Muscle layer of colon (tissue), 2 donors: ENCODE data around the gene LPCAT4.
A peak's percentile ranks its signal among the peaks of the same experiment; 100 is the strongest.
"Not testable (repeated sequence)": the region's sequence is repeated elsewhere in the genome, so short reads cannot be mapped to it uniquely, and the experiment has no call there.

Experiments used
- H3K27ac ChIP-seq: one replicate; pipeline ENCODE4 v1.7.0; 2013; ENCODE audit warnings: low read depth, mild to moderate bottlenecking, low read length, moderate library complexity
- H3K27me3 ChIP-seq, 2 donors: one replicate each; pipeline ENCODE4 v1.7.0; 2013; ENCODE audit warnings: low read length in 2 of 2, mild to moderate bottlenecking in 2 of 2; ENCODE audit not compliant: insufficient read depth in 2 of 2, control insufficient read depth in 1 of 2
- H3K36me3 ChIP-seq: one replicate; pipeline ENCODE4 v1.7.0; 2013; ENCODE audit warnings: mild to moderate bottlenecking, low read length; ENCODE audit not compliant: insufficient read depth
- H3K4me1 ChIP-seq: one replicate; pipeline ENCODE4 v1.7.0; 2013; ENCODE audit warnings: mild to moderate bottlenecking, low read length; ENCODE audit not compliant: insufficient read depth
- H3K4me3 ChIP-seq, 2 donors: one replicate each; pipeline ENCODE4 v1.7.0; 2013; ENCODE audit warnings: low read length in 2 of 2, low read depth in 1 of 2, mild to moderate bottlenecking in 1 of 2, moderate library complexity in 1 of 2
- H3K9ac ChIP-seq: one replicate; pipeline ENCODE4 v1.7.0; 2013; ENCODE audit warnings: low read length
- H3K9me3 ChIP-seq: one replicate; pipeline ENCODE4 v1.7.0; 2013; ENCODE audit warnings: mild to moderate bottlenecking, low read length
- donor health status: abdominal sarcoma.
- donor health status: Adenocarcinoma of cecum.

The LPCAT4 gene, protein sequence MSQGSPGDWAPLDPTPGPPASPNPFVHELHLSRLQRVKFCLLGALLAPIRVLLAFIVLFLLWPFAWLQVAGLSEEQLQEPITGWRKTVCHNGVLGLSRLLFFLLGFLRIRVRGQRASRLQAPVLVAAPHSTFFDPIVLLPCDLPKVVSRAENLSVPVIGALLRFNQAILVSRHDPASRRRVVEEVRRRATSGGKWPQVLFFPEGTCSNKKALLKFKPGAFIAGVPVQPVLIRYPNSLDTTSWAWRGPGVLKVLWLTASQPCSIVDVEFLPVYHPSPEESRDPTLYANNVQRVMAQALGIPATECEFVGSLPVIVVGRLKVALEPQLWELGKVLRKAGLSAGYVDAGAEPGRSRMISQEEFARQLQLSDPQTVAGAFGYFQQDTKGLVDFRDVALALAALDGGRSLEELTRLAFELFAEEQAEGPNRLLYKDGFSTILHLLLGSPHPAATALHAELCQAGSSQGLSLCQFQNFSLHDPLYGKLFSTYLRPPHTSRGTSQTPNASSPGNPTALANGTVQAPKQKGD

DNA sequence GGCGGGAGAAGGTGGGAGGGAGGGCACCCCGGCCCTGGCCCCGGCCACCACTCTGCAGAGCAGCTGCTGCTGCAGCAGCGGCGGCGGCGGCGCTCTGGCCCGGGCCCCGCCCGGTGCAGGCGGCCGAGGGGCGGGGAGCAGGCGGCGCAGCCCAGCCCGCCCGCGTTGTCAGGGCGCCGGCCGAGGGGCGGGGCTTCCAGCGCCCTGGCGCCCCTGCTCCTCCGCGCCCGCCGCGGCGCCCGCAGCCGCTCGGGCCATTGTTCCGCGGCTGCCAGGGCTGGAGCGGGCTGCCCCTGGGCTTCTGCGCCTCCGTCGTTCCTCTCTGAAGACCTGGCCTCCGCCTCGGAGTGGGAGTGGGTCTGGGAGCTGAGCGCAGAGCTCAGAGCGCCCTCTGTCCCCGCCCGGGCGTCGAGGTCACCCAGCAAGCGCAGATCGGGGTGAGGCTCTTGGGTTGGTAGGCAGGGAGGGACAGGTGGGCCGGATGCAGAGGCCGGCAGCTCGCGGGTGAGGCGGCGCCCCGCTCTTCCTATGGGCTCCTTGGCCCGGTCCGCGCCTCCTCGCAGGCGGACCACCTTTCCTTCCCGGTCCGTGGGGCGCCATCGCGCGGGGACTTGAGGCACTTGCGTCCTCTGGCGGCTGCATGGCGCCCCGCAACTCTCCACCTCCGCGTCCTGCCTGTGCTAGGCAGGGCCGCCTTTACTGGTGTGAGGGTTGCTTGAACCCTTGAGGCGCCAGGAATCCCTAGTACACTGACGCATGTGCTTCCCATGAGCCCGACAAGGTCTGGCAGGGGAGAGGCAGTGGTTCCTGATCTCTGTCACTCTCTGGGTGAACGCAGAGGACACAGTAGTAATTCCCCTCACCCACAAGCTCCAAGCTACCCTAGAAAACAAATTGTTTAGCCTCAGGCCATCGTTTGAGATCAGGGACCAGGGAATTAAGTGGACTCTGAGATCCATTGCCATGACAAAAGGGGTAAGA is at the start of gene LPCAT4:
TSS of gene LPCAT4 (minus strand) at position 96 of the 981 bp plus-strand sequence. CDS start 96 bp downstream, outside the sequence.
- no peaks in the 10 kb centered on the region for H3K9me3 ChIP-seq
- peak within 1 kb of the TSS; percentile 53 for H3K9ac ChIP-seq
- H3K27me3 ChIP-seq, result no peaks in the 10 kb centered on the region
- H3K4me3 ChIP-seq, result peak within 1 kb of the TSS; percentile 83 to 94
- H3K36me3 ChIP-seq, result peaks cover 5% of the 10 kb centered on the region
- peaks cover 18% of the 10 kb centered on the region for H3K4me1 ChIP-seq
- H3K27ac ChIP-seq, result peak within 1 kb of the TSS; percentile 100

DNA sequence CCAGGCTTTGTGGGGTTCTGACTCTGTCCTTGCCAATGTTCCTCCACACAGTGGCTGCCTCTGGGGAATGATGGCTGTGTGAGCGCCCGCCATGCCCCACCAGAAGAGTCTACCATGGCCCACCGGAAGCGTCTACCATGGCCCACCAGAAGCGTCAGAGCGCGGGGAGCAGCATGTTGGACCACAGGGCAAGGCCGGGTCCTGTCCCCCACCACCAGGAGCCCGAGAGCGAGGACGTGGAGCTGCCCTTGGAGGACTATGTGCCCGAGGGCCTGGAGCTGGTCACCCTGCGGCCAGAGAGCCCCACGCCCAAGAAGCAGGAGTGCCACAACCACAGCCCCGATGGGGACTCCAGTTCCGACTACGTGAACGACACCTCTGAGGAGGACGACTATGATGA is 42.5 kb upstream of the LPCAT4 start:
- not testable (repeated sequence) for H3K36me3 ChIP-seq, H3K27ac ChIP-seq, H3K27me3 ChIP-seq, H3K4me1 ChIP-seq, H3K4me3 ChIP-seq, H3K9ac ChIP-seq, H3K9me3 ChIP-seq

DNA sequence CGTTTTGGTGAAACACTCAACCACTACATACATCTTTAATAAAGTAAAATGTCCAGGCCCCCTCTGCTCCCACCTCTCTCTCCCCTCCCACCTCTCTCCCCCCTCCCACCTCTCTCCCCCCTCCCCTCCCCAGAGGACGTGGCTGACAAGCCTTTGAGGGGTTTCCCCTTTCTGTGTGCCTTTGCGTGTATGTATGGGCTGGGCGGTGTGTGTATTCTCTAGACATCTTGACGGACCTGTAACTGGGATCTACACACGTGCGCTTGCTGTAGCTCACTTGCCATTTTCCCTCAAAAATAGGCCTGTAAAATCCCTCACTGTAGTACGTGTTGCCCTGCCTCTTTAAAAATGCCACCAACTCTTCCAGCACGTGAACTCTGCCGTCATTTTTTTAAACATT is 42.0 kb upstream of the LPCAT4 start:
- not testable (repeated sequence) for H3K27me3 ChIP-seq, H3K4me3 ChIP-seq, H3K4me1 ChIP-seq, H3K9ac ChIP-seq, H3K9me3 ChIP-seq, H3K27ac ChIP-seq, H3K36me3 ChIP-seq

DNA sequence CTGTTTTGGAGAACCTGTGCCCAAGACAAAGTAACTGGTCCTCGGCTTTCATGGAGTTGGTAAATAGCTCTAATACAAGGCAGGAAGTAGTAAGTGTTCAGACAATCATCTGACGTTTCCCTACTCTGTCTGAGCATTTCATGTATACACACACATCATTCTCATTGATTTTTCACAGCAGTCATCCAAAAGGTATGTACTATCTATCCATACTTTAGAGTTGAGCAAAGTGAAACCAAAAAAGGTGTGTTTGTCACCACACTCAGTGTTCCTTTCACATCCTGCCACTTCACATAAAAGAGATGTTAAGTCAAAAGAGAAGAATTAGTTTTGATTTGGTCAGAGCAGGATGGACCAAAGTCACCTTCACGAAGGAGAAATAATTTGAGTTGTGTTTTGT is 36.9 kb upstream of the LPCAT4 start:
- not testable (repeated sequence) for H3K36me3 ChIP-seq, H3K27ac ChIP-seq, H3K4me1 ChIP-seq, H3K27me3 ChIP-seq, H3K9me3 ChIP-seq, H3K4me3 ChIP-seq, H3K9ac ChIP-seq

DNA sequence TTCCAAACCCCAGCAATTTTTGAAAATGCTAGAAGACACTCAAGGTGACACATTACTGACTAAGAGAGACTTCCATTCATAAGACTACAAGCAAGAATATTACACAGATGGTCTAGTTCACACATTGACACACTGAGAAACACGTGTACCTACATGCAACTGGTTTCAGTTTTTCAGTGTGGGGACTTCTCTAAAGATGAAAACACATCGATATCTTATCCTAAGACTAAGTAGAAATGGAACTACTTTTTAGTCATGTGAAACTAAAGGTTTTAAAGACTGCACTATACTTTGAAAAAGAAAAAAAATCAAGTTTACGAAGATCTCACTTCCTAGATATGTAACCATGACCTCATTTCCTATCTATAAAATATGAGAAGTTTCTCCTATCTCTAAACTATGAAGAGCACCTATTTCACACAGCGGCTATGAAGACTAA is 36.2 kb upstream of the LPCAT4 start:
- H3K9ac ChIP-seq, H3K9me3 ChIP-seq, H3K27me3 ChIP-seq, H3K4me1 ChIP-seq, H3K4me3 ChIP-seq, H3K36me3 ChIP-seq, H3K27ac ChIP-seq: not testable (repeated sequence)

DNA sequence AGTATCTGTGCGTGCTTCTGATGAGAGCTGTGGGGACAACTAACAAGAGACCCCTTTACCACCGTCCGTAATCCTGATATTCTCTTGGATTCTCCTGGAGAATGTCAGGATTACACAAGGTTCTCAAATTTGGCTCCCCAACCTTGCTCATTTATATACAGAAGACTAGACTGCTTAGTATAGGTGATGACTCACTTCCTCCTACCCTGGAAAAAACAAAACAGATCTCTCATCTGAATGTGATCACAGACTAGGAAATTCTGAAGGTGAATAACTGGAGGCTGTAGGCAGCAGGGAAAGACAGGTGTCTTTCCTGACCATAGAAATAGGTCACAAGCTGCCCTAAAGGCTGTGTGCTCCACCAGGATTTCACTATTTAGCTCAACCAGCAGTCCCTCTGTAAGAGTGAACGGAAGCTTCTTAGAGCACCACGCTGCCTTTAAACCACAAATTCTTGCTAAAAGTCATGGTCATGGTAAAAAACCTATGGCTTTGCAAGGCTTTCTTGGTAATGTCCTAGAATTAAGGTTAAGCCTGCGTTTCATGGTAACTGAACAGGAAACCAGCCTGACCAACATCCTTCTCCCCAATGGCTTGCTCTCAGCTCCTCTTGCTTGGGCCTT is 30.8 kb upstream of the LPCAT4 start:
- not testable (repeated sequence) for H3K9ac ChIP-seq, H3K4me3 ChIP-seq, H3K27me3 ChIP-seq, H3K9me3 ChIP-seq, H3K4me1 ChIP-seq, H3K27ac ChIP-seq, H3K36me3 ChIP-seq

DNA sequence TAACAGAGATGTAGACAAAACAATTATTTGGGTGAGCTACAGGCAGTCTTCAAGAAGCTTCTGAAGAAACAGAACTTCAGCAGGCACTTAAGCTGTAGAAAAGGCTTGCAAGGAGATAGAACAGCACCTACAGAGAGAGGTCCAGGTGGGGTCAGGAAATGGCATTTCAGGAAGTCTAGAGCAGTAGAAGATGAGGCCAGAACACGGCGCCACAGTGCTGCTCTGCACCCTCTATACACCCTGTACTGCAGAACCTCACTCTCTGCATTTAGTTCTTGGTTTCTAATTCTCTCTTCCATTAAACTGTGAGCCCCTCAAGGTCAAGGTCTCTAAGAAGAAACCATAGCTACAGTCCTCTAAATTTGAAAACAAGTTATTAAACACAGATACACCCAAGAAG is 26.0 kb upstream of the LPCAT4 start:
- not testable (repeated sequence) for H3K27me3 ChIP-seq, H3K4me3 ChIP-seq, H3K9ac ChIP-seq, H3K9me3 ChIP-seq, H3K4me1 ChIP-seq, H3K27ac ChIP-seq, H3K36me3 ChIP-seq

DNA sequence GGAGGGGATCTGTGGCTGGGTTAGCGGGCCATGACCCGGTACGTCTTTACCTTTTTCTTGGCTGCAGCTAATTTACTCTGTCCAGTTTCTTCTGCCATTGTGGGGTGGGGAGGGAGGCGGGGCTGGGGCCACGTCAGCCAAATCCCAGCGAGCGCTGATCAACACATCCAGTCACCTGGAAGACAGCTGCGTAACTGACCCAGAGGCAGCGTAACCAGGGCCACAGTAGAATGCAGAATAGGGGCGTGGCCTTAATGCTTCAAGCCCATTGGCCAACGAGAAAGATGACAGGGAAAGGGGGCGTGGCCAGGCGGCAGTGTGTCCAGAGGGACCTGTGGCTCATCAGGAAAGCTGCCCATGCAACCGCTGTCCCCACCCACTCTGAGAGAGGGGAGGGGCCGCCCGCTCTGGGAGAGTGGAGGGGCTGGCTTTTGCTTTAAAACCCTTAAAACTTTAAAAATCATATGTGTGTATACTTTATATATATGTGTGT is 22.6 kb upstream of the LPCAT4 start:
- not testable (repeated sequence) for H3K9ac ChIP-seq, H3K9me3 ChIP-seq, H3K4me1 ChIP-seq, H3K36me3 ChIP-seq, H3K4me3 ChIP-seq, H3K27ac ChIP-seq, H3K27me3 ChIP-seq

DNA sequence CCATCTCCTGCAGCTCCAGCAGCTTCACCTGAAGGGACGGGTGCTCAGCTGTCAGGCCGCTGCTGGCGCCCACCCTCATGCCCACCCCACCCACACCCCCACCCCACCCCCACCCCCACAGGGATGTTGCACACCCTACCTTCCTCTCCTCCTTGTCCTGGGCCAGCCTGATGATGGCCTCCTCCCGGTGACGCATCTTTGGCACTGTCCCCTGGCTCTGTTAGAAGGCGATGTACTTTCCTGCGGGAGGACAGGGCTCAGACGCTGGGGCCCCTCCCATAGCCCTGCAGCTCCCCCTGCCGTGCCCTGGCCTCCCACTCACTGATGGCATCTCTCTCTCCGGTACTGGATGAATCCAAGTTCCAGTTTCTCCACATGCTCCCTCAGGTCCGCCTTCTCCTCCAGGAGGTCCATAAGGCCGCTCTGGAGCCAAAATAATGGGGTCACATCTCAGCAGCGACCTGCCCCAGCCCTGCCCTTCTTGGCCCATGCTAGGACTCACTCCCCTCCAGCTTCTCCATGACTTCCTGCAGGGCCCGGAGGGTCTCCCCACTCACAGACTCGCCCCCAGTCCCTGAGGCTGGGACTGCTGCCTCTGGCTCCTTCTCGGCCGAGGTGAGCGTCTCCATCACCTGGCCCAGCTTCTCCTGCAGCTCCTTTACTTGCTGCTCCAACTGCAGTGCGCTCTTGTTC is 15.0 kb upstream of the LPCAT4 start:
- H3K27ac ChIP-seq, H3K4me3 ChIP-seq, H3K4me1 ChIP-seq, H3K9me3 ChIP-seq, H3K27me3 ChIP-seq, H3K36me3 ChIP-seq, H3K9ac ChIP-seq: not testable (repeated sequence)

DNA sequence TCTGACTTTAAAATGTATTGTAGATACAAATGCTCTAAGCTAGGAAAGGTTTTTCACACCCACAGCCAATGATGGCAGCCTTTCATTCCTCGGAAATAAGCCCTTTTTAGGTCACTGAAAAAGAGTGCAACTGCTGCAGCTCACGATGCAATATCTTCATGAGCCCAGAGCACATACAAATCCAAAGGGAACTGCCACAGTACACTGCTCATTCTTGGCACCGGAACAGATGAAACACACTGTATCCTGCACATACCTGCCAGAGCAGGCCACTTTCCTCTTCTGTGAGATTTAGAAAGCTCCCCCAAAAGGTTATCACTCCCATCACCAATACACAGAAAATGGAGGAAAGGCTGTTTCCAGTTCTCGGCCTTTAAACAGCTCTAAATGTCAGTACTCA is 13.5 kb upstream of the LPCAT4 start:
- H3K36me3 ChIP-seq, H3K27ac ChIP-seq, H3K27me3 ChIP-seq, H3K4me3 ChIP-seq, H3K9ac ChIP-seq, H3K9me3 ChIP-seq, H3K4me1 ChIP-seq: not testable (repeated sequence)

DNA sequence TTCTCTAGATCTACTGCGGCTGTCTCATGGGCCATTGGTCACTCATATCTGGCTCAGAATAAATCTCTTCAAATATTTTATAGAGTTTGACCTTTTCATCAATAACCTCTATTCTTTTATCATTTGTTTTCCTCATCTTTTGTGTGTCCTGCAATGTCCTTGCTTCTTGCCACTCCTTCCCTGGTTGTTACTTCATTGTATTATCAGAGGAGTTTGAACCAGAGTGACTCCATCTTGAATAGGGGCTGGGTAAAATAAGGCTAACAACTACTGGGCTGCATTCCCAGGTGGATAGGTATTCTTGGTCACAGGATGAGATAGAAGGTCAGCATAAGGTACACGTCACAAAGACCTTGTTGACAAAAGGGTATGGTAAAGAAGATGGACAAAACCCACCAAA is 9.9 kb upstream of the LPCAT4 start:
- Histone ChIP-seq H3K36me3 (no peaks in the 10 kb centered on the region), H3K4me3 (no peak overlapping the region), H3K4me1 (no peaks in the 10 kb centered on the region), H3K9ac (no peak overlapping the region), H3K27ac (no peak overlapping the region), H3K9me3 (no peaks in the 10 kb centered on the region), H3K27me3 (no peaks in the 10 kb centered on the region)
